HEK293 (cell line): ENCODE data around the gene MYH15.

Experiments used
- CTCF ChIP-seq: fragments of 450-650 bp; formaldehyde crosslinking; IDR thresholded peaks from 2 replicates; pipeline ENCODE4 v1.5.1; 2016; ENCODE audit warnings: missing biosample characterization, missing genetic modification characterization
- PRDM1 ChIP-seq: fragments of 450-650 bp; formaldehyde crosslinking; IDR thresholded peaks from 2 replicates; pipeline ENCODE4; 2016; ENCODE audit warnings: missing biosample characterization, missing genetic modification characterization
- REST ChIP-seq: fragments of 450-650 bp; formaldehyde crosslinking; IDR thresholded peaks from 2 replicates; pipeline ENCODE4 v1.5.1; 2016; ENCODE audit warnings: missing biosample characterization, missing genetic modification characterization
- ZNF214 ChIP-seq: fragments of 450-650 bp; formaldehyde crosslinking; IDR thresholded peaks from 2 replicates; pipeline ENCODE4 v1.5.1; 2017; ENCODE audit warnings: missing biosample characterization, mild to moderate bottlenecking, missing genetic modification characterization, borderline replicate concordance
- ZNF221 ChIP-seq: fragments of 450-650 bp; formaldehyde crosslinking; IDR thresholded peaks from 2 replicates; pipeline ENCODE4 v1.5.1; 2017; ENCODE audit warnings: missing biosample characterization, missing genetic modification characterization, borderline replicate concordance
- ZNF776 ChIP-seq: fragments of 450-650 bp; formaldehyde crosslinking; IDR thresholded peaks from 2 replicates; pipeline ENCODE4 v1.5.0; 2017; ENCODE audit warnings: missing biosample characterization, missing genetic modification characterization, borderline replicate concordance
- TF ChIP-seq, protein P1 (sequence below): fragments of 450-650 bp; formaldehyde crosslinking; IDR thresholded peaks from 2 replicates; pipeline ENCODE4 v1.5.1; 2016; ENCODE audit warnings: missing biosample characterization, missing genetic modification characterization

GRCh38 chr3:108343491-108343890 lies 166.9 kb downstream of the MYH15 start:
- TF ChIP-seq CTCF, result no peak
- no peak for TF ChIP-seq ZNF776 (tag by site-specific recombination)
- no peak for TF ChIP-seq PRDM1 (tag by site-specific recombination)
- TF ChIP-seq ZNF214, result no peak
- TF ChIP-seq ZNF221 (tag by site-specific recombination), result no peak
- TF ChIP-seq, protein P1, sequence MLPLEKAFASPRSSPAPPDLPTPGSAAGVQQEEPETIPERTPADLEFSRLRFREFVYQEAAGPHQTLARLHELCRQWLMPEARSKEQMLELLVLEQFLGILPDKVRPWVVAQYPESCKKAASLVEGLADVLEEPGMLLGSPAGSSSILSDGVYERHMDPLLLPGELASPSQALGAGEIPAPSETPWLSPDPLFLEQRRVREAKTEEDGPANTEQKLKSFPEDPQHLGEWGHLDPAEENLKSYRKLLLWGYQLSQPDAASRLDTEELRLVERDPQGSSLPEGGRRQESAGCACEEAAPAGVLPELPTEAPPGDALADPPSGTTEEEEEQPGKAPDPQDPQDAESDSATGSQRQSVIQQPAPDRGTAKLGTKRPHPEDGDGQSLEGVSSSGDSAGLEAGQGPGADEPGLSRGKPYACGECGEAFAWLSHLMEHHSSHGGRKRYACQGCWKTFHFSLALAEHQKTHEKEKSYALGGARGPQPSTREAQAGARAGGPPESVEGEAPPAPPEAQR (tag by site-specific recombination), result no peak
- no peak for TF ChIP-seq REST (tag by site-specific recombination)
